LNCaP clone FGC (cell line): ENCODE data around the gene EEF2K.

Experiments used
- DNase-seq: peaks from one replicate; pipeline ENCODE4 v3.0.0-alpha.2; 2011; ENCODE audit warnings: low read depth
- H3K4me3 ChIP-seq: 2 replicates; pipeline ENCODE4 v1.5.1; 2011; ENCODE audit warnings: mild to moderate bottlenecking, low read depth, low read length, control low read depth
- TF ChIP-seq, protein P1 (sequence below): IDR thresholded peaks from 2 replicates; pipeline ENCODE4 v1.5.1; 2012; ENCODE audit warnings: mild to moderate bottlenecking; ENCODE audit not compliant: control insufficient read depth, insufficient read depth; ENCODE audit errors: extremely low read depth

EEF2K gene

DNA sequence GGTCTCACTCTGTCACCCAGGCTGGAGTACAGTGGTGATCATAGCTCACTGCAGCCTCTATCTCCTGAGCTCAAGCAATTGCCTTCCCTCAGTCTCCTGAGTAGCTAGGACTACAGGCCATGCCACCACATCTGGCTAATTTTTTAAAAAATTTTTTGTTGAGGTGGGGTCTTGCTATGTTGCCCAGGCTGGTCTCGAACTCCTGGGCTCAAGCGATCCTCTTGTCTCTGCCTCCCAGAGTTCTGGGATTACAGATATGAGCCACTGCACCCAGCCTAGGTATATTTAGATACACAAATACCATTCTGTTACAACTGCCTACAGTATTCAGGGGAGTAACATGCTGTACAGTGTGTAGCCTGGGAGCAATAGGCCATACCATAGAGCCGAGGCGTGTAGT lies 105.4 kb downstream of the EEF2K start:
- H3K4me3 ChIP-seq: no peak overlapping the region
- DNase-seq: no peak
- TF ChIP-seq, protein P1, sequence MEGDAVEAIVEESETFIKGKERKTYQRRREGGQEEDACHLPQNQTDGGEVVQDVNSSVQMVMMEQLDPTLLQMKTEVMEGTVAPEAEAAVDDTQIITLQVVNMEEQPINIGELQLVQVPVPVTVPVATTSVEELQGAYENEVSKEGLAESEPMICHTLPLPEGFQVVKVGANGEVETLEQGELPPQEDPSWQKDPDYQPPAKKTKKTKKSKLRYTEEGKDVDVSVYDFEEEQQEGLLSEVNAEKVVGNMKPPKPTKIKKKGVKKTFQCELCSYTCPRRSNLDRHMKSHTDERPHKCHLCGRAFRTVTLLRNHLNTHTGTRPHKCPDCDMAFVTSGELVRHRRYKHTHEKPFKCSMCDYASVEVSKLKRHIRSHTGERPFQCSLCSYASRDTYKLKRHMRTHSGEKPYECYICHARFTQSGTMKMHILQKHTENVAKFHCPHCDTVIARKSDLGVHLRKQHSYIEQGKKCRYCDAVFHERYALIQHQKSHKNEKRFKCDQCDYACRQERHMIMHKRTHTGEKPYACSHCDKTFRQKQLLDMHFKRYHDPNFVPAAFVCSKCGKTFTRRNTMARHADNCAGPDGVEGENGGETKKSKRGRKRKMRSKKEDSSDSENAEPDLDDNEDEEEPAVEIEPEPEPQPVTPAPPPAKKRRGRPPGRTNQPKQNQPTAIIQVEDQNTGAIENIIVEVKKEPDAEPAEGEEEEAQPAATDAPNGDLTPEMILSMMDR: no peak

DNA sequence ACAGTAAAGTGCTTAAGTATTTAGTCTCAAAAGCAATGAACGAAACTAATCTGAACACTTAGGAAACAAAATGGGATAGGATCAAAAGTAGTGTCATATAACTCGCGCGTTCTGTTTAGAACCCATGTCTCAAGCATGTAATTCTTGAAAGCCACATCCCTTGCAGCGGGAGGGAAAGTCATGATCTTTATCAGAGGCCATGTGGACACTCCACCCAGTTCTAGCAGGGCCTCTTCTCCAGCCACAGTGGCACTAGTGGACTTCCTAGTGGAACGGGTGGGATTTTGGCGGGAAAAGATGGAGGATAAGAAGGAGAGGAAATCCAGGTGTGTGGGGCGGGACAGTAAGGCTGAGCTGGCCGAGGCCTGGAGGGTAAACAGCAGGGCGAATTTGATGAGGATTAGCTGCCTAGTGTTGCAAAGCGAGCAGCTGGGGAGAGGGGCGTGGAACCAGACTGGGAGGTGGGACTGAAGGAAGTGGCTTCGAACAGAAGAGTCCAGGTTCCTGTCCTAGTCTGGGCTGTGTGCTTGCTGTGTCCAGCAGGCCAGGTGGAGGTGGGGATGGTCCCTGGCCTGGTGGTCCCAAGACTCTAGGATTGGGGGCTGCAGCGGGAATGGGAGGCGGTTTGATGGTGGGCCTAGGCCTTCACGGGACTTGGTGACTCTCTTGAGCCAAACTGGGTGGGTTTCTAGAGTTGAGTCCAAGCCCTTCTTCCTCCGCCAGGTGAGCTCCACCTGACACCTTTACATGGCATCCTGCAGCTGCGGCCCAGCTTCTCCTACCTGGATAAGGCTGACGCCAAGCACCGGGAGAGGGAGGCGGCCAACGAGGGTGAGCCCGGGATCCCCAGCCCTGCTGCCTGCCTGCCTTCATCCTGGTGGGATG lies 107.1 kb downstream of the EEF2K start:
- H3K4me3 ChIP-seq: no peak overlapping the region
- no peak for DNase-seq
- TF ChIP-seq, protein P1: no peak

DNA sequence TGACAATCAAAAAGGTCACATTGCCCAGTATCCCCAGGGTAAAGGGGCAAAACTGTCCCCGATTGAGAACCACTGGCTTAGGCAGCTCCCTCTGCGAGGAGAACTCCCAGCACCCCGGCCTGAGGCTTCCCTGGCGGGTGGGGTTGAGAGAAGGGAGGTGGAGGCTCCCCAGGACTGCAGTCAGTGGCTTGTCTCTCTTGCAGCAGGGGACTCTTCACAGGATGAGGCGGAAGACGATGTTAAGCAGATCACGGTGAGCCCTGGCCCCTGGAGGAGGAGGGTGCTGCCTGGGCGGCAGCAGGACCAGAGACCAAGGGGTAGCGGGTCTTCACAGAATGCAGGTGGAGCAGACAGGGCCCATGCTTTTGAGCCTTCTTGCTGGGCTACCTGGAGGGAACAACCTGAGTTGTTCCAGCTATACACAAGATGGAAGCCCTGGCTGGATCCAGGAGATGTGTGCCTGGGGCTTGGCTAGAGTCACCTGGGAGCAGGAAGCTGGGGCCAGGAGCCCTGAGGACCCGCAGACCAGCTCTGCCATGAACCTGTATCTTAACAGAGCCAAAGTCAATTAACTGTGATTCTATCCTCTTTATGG lies 107.9 kb downstream of the EEF2K start:
- no peak for DNase-seq
- TF ChIP-seq, protein P1: no peak
- no peak overlapping the region for H3K4me3 ChIP-seq

DNA sequence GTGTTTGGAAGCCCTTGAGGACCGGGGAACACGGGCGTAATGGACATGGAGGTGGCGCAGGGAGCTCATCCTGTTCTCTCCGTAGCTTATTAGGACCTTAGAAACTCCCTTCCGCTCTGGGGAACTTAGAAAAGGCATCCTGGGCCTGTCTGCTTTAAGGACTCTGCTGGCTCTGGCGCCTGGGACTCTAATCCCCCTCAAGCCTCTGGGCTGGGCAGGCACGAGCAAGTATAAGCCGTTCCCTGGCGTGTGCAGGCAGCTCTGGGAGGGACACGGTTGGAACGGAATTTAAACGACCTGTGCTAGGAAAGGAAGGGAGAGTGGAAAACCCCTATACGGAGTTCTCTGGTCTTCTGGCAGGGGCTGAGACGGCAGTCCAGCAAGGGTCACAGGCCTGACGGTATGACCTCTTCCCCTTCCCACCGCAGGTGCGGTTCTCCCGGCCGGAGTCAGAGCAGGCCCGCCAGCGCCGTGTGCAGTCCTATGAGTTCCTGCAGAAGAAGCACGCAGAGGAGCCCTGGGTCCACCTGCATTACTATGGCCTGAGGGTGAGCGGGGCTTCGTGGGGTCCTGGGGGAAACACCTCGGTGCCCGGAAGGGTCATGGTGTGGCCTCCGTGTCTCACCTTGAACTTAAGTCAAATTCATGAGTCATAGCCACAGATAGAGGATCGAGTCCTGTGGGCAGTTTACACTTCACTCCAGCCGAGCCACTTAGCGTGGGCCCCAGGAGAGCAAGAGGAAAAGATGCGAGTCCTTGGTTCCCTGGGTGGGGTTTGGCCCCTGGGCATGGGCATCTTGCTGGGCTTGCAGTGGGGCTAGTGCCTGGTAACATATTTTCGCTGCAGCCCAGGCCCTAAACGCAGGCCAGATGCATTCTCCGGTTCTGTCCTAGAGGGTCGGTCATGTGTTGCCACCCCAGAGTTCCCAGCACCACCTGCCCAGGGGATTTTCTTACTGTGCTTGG lies 108.9 kb downstream of the EEF2K start:
- TF ChIP-seq, protein P1: no peak
- no peak overlapping the region for H3K4me3 ChIP-seq
- DNase-seq: no peak

DNA sequence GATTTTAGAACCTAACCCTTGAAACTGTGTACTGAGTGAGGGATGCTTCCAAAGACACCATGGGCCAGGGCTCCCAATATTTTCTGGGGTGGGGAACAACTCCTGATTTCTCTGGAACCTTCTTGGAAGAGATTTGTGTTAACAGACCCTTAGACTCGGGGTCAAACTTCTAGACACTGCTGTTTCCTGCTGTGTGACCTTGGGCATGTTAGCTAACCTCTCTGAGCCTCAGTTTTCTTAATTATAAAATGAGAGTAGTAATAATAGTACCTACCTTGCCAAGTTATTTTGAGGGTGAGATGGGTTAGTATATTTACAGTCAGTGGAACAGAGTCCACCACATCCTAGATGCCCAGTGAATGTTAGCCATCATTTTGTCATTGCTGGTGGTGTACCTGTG lies 109.9 kb downstream of the EEF2K start:
- no peak for DNase-seq
- TF ChIP-seq, protein P1: no peak
- no peak overlapping the region for H3K4me3 ChIP-seq

DNA sequence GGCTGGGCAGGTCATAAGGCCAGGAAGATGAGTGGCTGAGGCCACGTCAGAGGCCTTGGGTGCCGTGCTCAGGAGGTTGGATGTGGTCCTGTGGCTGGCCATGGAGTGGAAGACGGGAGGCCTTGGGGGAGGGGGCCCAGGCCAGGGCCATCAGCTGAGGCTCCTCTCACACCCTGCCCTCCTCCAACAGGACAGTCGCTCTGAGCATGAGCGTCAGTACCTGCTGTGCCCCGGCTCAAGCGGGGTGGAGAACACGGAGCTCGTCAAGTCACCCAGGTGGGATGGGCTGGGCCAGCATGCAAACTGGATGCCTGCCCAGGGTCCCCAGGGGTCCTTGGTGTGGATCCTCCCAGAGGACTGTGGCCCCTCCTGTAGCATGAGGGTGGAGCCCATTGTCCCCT lies 110.3 kb downstream of the EEF2K start:
- H3K4me3 ChIP-seq: no peak overlapping the region
- no peak for DNase-seq

More for the DNA sequence above, 110.3 kb downstream of the EEF2K start:
- TF ChIP-seq, protein P1: no peak
